Measurements from ENCODE around the gene RAB24.
"Not testable (repeated sequence)": the region's sequence is repeated elsewhere in the genome, so short reads cannot be mapped to it uniquely, and the experiment has no call there.

GRCh38 chr5:177258711-177259110 lies 44.8 kb downstream of the RAB24 start:
- not testable (repeated sequence) for TF ChIP-seq CTCF (IDR thresholded peaks at IDR 0.05; ENCODE audit: poor library complexity, severe bottlenecking); EP300 (conservative IDR thresholded peaks at IDR 0.05; ENCODE audit: poor library complexity, severe bottlenecking); POLR2AphosphoS5 (IDR thresholded peaks at IDR 0.05)

All from neural cell (in vitro differentiated cells).